Erythroblast (primary cell): ENCODE measurements around the gene HAUS7.

ENCODE experiments used
- GATA1 ChIP-seq: IDR thresholded peaks from 2 replicates; pipeline ENCODE4 v1.6.1; 2011; ENCODE audit warnings: low read depth, mild to moderate bottlenecking, control low read depth, low read length, moderate library complexity
- POLR2A ChIP-seq: IDR thresholded peaks from 2 replicates; pipeline ENCODE4 v1.6.1; 2011; ENCODE audit warnings: mild to moderate bottlenecking, low read length

DNA sequence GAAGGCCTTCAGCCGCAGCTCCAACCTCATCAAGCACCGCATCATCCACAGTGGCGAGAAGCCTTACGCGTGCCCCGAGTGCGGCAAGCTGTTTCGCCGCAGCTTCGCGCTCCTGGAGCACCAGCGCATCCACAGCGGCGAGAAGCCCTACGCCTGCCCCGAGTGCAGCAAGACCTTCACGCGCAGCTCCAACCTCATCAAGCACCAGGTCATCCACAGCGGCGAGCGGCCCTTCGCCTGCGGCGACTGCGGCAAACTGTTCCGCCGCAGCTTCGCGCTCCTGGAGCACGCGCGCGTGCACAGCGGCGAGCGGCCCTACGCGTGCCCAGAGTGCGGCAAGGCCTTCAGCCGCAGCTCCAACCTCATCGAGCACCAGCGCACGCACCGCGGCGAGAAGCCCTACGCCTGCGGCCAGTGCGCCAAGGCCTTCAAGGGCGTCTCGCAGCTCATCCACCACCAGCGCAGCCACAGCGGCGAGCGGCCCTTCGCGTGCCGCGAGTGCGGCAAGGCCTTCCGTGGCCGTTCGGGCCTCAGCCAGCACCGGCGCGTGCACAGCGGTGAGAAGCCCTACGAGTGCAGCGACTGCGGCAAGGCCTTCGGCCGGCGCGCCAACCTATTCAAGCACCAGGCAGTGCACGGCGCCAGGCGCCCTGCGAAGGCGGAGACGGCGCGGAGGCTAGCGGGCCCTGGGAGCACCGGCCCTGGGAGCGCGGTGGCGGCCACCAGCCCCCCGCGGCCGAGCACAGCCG, 49.4 kb downstream of the HAUS7 start:
- TF ChIP-seq POLR2A (no peak), GATA1 (no peak)
